NCI-H2029 (cell line): ENCODE results near the gene POLR2H.

Experiments used
- DNase-seq: peaks from one replicate; lab custom pipeline; 2025; lab: John Stamatoyannopoulos, UW

Gene POLR2H

GRCh38 chr3:184371570-184372018 is 10.1 kb downstream of the POLR2H start:
- DNase-seq: peak; percentile 96

- DNase-seq: no peak
Measured at GRCh38 chr3:184372296-184372821, 10.8 kb downstream of the POLR2H start.

- no peak for DNase-seq
Measured at GRCh38 chr3:184372911-184373310, 11.4 kb downstream of the POLR2H start.

GRCh38 chr3:184373422-184373821 is 11.9 kb downstream of the POLR2H start:
- no peak for DNase-seq

GRCh38 chr3:184375747-184376461 is 14.4 kb downstream of the POLR2H start:
- DNase-seq: no peak

GRCh38 chr3:184377374-184377773 is 15.9 kb downstream of the POLR2H start:
- peak; percentile 56 for DNase-seq

- DNase-seq: peak; percentile 50
Measured at GRCh38 chr3:184377882-184378445, 16.5 kb downstream of the POLR2H start, which contains the start of gene THPO. TSS of gene THPO (minus strand) at chr3:184378207. CDS start at chr3:184376259, 1,948 bp downstream.

- no peak for DNase-seq
Measured at GRCh38 chr3:184378651-184379357, 17.3 kb downstream of the POLR2H start.

GRCh38 chr3:184379358-184380184 is 18.1 kb downstream of the POLR2H start, which contains the start of gene CHRD:
TSS of gene CHRD (plus strand) at chr3:184380054. CDS start at chr3:184380319, 265 bp downstream.
- no peak for DNase-seq

- peak; percentile 27 for DNase-seq
Measured at GRCh38 chr3:184380185-184380626, 18.7 kb downstream of the POLR2H start.

- no peak for DNase-seq
Measured at GRCh38 chr3:184380627-184381260, 19.2 kb downstream of the POLR2H start.

GRCh38 chr3:184381261-184382224 is 20.0 kb downstream of the POLR2H start:
- no peak for DNase-seq

GRCh38 chr3:184382326-184383032 is 21.0 kb downstream of the POLR2H start:
- no peak for DNase-seq

GRCh38 chr3:184383033-184383740 is 21.7 kb downstream of the POLR2H start:
- no peak for DNase-seq

- DNase-seq: no peak
Measured at GRCh38 chr3:184384342-184384741, 22.8 kb downstream of the POLR2H start.

GRCh38 chr3:184384856-184385422 is 23.4 kb downstream of the POLR2H start:
- DNase-seq: no peak

- DNase-seq: no peak
Measured at GRCh38 chr3:184386047-184386806, 24.7 kb downstream of the POLR2H start.
